ENCODE results near the gene CDH4. TPM values are rescaled to one million over a fixed set of nuclear protein-coding genes. Genes with fewer than 3 reads are reported as not detected.

The CDH4 gene
- total RNA-seq, 1 experiment from 2014 or later, result 0.13 TPM

- no peaks in the 10 kb centered on the region for H3K36me3 ChIP-seq
- H3K4me1 ChIP-seq (replicated peaks), result no peaks in the 10 kb centered on the region
- H3K27me3 ChIP-seq (replicated peaks), result no peaks in the 10 kb centered on the region; the same call in 1 of the 2 replicates
- no peak overlapping the region for H3K27ac ChIP-seq
- no peak overlapping the region for H3K4me3 ChIP-seq
- DNase-seq (ENCODE audit: low read depth in 1 of 2, low spot score in 2 of 2), result no peak
- no peaks in the 10 kb centered on the region for H3K9me3 ChIP-seq (replicated peaks)
Observed at GRCh38 chr20:61373956-61374545, 122.0 kb downstream of the CDH4 start.

DNA sequence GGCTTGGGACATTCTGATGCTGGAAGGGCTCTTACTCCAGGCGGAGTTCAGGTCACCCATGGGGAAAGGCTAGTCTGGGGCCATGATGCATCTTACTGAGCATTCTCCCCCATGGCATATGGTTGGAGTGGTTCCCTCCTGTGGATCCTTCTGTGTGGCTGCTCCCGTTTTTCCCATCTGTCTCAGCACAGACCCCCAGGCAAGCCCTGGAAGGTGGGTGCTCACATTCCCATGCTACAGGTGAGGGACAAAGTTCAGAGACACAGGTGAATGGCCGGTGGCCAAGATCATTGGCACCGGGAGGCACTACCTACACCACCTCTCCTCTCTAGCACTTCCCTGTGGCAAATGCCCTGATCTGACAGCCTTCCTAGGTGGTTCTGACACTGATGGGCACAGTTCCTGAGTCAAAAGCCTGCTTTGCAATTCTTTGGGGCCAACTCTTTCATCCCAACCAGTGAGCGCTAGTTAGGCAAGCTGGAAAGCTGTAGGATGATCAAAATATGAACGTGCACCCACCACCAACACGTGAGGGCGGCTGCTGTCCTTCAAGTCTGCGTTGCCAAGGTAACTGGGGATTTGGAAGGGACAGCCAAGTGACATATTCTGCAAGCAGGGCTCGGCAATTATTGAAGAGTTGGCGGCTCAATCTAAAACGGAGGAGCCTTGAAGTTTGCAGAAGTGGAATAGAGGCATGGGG, 124.6 kb downstream of the CDH4 start:
- no peak for DNase-seq (ENCODE audit: low read depth in 1 of 2, low spot score in 2 of 2)
- H3K36me3 ChIP-seq, result no peaks in the 10 kb centered on the region
- H3K4me1 ChIP-seq (replicated peaks), result no peaks in the 10 kb centered on the region
- no peak overlapping the region for H3K4me3 ChIP-seq
- H3K27ac ChIP-seq, result no peak overlapping the region
- H3K9me3 ChIP-seq (replicated peaks), result no peaks in the 10 kb centered on the region
- no peaks in the 10 kb centered on the region for H3K27me3 ChIP-seq (replicated peaks)

DNA sequence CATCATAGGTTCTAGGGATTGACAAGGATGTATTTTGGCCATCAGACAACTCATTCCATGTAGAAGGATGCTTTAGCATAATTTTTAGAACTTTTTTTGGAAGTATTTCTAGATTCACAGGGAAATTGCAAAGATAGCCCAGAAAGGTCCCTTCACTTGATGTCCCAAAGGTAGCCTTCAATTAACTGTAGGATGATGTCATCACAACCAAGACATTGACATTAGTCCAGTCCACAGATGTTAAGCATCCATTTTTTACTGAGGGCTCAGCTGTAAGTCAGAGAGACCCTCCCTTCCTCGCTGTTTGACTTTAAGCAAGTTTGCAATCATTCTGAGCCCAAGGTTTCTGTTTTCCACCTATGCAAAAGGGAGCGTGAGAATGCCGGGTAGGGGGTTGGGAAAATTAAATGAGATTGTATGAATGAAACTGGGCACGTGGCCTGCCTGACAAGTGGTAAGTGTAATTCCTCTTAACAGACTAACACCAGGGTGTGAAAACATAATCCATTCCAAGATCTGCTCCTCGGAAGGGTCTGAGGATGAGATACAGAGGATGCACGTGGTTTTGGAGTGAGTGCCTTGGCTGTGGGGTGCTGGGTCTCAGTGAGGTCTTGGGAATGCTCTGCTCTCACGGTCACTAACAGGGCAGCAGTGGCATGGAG, 126.8 kb downstream of the CDH4 start:
- no peak for DNase-seq (ENCODE audit: low read depth in 1 of 2, low spot score in 2 of 2)
- H3K4me1 ChIP-seq (replicated peaks), result no peaks in the 10 kb centered on the region
- H3K27me3 ChIP-seq (replicated peaks), result no peaks in the 10 kb centered on the region
- no peaks in the 10 kb centered on the region for H3K9me3 ChIP-seq (replicated peaks)
- H3K4me3 ChIP-seq, result no peak overlapping the region
- H3K27ac ChIP-seq, result no peak overlapping the region
- no peaks in the 10 kb centered on the region for H3K36me3 ChIP-seq

DNA sequence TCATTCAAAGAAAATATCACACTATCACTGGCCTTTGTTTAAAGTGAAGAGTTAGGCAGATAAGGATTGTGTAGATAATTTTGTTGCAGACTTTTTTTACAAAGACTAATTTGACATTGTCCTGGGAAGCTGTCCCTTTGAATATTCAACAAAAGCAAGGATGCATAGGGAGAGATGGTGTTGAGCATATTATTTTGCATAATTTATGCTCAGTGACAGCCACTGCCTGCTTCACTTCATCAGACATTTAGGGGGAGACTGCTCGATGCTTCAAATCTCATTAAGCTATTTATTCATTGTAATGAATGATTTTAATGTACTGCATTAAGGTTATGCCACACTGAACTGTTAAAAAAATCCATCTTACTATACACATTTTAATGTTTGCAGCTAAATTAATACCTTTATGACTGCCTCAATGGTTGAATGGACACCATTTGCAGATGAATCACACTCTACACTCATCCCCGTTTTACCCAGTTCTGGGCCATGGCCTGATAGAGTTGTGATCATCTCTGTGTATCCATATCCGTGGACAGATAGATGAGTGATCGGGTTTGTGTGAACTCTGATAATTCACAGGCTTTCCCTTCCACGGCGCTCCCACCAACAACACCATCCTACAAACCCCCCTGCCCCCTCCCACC, 128.0 kb downstream of the CDH4 start:
- Histone ChIP-seq H3K27ac (no peak overlapping the region), H3K9me3 (replicated peaks) (no peaks in the 10 kb centered on the region; the same call in 1 of the 2 replicates), H3K4me3 (no peak overlapping the region), H3K27me3 (replicated peaks) (no peaks in the 10 kb centered on the region), H3K36me3 (no peaks in the 10 kb centered on the region), H3K4me1 (replicated peaks) (no peaks in the 10 kb centered on the region)
- DNase-seq (ENCODE audit: low read depth in 1 of 2, low spot score in 2 of 2), result no peak

GRCh38 chr20:61380545-61380915, 128.5 kb downstream of the CDH4 start:
- Histone ChIP-seq H3K36me3 (no peaks in the 10 kb centered on the region), H3K27ac (no peak overlapping the region), H3K27me3 (replicated peaks) (no peaks in the 10 kb centered on the region), H3K9me3 (replicated peaks) (no peaks in the 10 kb centered on the region; the same call in 1 of the 2 replicates), H3K4me1 (replicated peaks) (no peaks in the 10 kb centered on the region), H3K4me3 (no peak overlapping the region)
- DNase-seq (ENCODE audit: low read depth in 1 of 2, low spot score in 2 of 2), result no peak

DNA sequence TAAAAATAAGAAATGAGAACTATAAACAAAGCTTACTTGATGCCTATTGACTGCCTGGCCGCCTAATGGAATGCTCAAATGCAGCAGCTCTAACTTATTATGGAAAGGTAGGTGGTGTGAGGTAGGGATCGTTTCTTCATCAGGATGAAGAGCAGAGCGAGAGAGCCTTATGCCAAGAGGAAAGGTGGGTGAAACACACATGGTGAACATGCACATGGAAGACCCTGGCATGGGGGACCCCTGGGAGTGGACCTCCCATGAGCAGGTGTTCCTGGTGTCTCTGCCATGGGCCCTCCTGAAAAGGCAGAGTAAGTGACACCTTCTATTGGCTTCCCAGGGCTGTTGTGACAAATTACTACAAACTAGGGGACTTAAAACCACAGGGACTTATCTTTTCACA, 130.1 kb downstream of the CDH4 start:
- Histone ChIP-seq H3K36me3 (no peaks in the 10 kb centered on the region), H3K4me1 (replicated peaks) (no peaks in the 10 kb centered on the region), H3K9me3 (replicated peaks) (no peaks in the 10 kb centered on the region; the same call in 1 of the 2 replicates), H3K27me3 (replicated peaks) (no peaks in the 10 kb centered on the region), H3K27ac (no peak overlapping the region), H3K4me3 (no peak overlapping the region)
- no peak for DNase-seq (ENCODE audit: low read depth in 1 of 2, low spot score in 2 of 2)

DNA sequence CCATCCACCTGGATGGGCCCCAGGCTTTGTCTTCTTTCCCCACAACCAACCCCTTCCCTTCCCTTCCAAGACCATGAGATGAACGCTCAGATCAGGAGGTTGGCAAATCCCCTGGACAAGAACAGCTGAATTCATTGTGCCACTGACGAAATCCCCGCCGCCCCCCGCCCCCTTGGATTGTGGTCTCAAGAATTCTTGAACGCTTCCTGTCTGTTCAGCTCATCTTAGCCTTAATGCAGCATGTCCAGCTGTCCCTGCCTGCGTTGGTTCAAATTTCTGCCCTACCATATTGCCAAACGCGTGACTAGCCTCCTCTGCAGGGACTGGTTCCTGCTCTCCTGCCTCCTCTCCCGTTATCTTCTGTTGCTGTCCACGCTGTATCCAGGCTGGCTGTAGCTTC, 133.2 kb downstream of the CDH4 start:
- Histone ChIP-seq H3K4me3 (no peak overlapping the region), H3K36me3 (no peaks in the 10 kb centered on the region), H3K9me3 (replicated peaks) (no peaks in the 10 kb centered on the region; the same call in 1 of the 2 replicates), H3K4me1 (replicated peaks) (no peaks in the 10 kb centered on the region), H3K27me3 (replicated peaks) (no peaks in the 10 kb centered on the region), H3K27ac (no peak overlapping the region)
- DNase-seq (ENCODE audit: low read depth in 1 of 2, low spot score in 2 of 2), result no peak

GRCh38 chr20:61385731-61386130, 133.7 kb downstream of the CDH4 start:
- Histone ChIP-seq H3K36me3 (no peaks in the 10 kb centered on the region), H3K27me3 (replicated peaks) (no peaks in the 10 kb centered on the region), H3K4me1 (replicated peaks) (no peaks in the 10 kb centered on the region), H3K27ac (no peak overlapping the region), H3K9me3 (replicated peaks) (no peaks in the 10 kb centered on the region; the same call in 1 of the 2 replicates), H3K4me3 (no peak overlapping the region)
- DNase-seq (ENCODE audit: low read depth in 1 of 2, low spot score in 2 of 2), result no peak

- no peak for DNase-seq (ENCODE audit: low read depth in 1 of 2, low spot score in 2 of 2)
- H3K27ac ChIP-seq, result no peak overlapping the region
Observed at GRCh38 chr20:61387204-61387953, 135.3 kb downstream of the CDH4 start.

GRCh38 chr20:61387954-61388348, 135.9 kb downstream of the CDH4 start:
- DNase-seq (ENCODE audit: low read depth in 1 of 2, low spot score in 2 of 2), result no peak
- H3K4me1 ChIP-seq (replicated peaks), result no peaks in the 10 kb centered on the region
- no peaks in the 10 kb centered on the region for H3K36me3 ChIP-seq
- no peak overlapping the region for H3K27ac ChIP-seq
- no peak overlapping the region for H3K4me3 ChIP-seq
- H3K9me3 ChIP-seq (replicated peaks), result no peaks in the 10 kb centered on the region; the same call in 1 of the 2 replicates
- H3K27me3 ChIP-seq (replicated peaks), result no peaks in the 10 kb centered on the region

More at GRCh38 chr20:61387204-61387953, 135.3 kb downstream of the CDH4 start:
- no peaks in the 10 kb centered on the region; the same call in 1 of the 2 replicates for H3K9me3 ChIP-seq (replicated peaks)
- no peaks in the 10 kb centered on the region for H3K27me3 ChIP-seq (replicated peaks)
- no peak overlapping the region for H3K4me3 ChIP-seq
- H3K36me3 ChIP-seq, result no peaks in the 10 kb centered on the region
- H3K4me1 ChIP-seq (replicated peaks), result no peaks in the 10 kb centered on the region

DNA sequence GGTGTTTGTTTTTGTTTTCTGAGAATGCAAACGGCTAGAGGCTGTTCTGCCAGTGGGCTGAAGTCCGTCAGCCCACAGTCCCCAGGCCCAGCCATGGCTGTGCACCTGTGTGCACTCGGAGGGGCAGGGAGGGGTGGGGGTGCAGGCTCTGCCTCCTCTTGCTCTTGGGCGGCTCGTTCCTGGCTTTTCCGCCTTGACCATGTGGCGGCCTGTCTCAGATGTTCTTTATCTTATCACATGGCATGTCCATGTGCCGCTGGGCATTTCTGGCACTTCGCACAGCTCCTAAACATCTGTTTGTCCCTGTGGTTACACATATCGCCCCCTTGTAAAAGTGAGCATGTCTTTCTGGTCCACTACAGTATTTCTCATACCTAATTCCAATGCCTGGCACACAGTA, 137.0 kb downstream of the CDH4 start:
- Histone ChIP-seq H3K9me3 (replicated peaks) (no peaks in the 10 kb centered on the region; the same call in 1 of the 2 replicates), H3K4me1 (replicated peaks) (no peaks in the 10 kb centered on the region), H3K36me3 (no peaks in the 10 kb centered on the region), H3K27ac (no peak overlapping the region), H3K27me3 (replicated peaks) (no peaks in the 10 kb centered on the region), H3K4me3 (no peak overlapping the region)
- no peak for DNase-seq (ENCODE audit: low read depth in 1 of 2, low spot score in 2 of 2)

GRCh38 chr20:61391185-61391584, 139.1 kb downstream of the CDH4 start:
- H3K36me3 ChIP-seq, result no peaks in the 10 kb centered on the region
- no peak overlapping the region for H3K4me3 ChIP-seq
- H3K27me3 ChIP-seq (replicated peaks), result no peaks in the 10 kb centered on the region

GRCh38 chr20:61391812-61392520, 139.9 kb downstream of the CDH4 start:
- no peaks in the 10 kb centered on the region for H3K27me3 ChIP-seq (replicated peaks)
- H3K4me3 ChIP-seq, result no peak overlapping the region
- H3K9me3 ChIP-seq (replicated peaks), result no peaks in the 10 kb centered on the region
- no peaks in the 10 kb centered on the region for H3K4me1 ChIP-seq (replicated peaks)
- no peaks in the 10 kb centered on the region for H3K36me3 ChIP-seq
- DNase-seq (ENCODE audit: low read depth in 1 of 2, low spot score in 2 of 2), result no peak
- H3K27ac ChIP-seq, result no peak overlapping the region

More at GRCh38 chr20:61391185-61391584, 139.1 kb downstream of the CDH4 start:
- no peaks in the 10 kb centered on the region for H3K9me3 ChIP-seq (replicated peaks)
- no peaks in the 10 kb centered on the region for H3K4me1 ChIP-seq (replicated peaks)
- no peak for DNase-seq (ENCODE audit: low read depth in 1 of 2, low spot score in 2 of 2)
- H3K27ac ChIP-seq, result no peak overlapping the region
